Smooth muscle cell (in vitro differentiated cells): ENCODE results near the gene HGFAC. TPM values are rescaled to one million over a fixed set of nuclear protein-coding genes. Genes with fewer than 3 reads are reported as not detected.

Experiments used
- DNase-seq: peaks from one replicate; lab custom pipeline; 2025; ENCODE audit not compliant: unreplicated experiment; lab: John Stamatoyannopoulos, UW
- H2AFZ ChIP-seq: fragments of 200-600 bp; sonication (generic); 2 replicates; pipeline ENCODE4 v1.6.0; 2016; ENCODE audit warnings: antibody characterized with exemption, low read depth, mild to moderate bottlenecking
- H3F3A ChIP-seq: fragments of 200-600 bp; sonication (generic); 2 replicates; pipeline ENCODE4 v1.6.0; 2017; ENCODE audit warnings: antibody characterized with exemption, low read depth
- H3K27ac ChIP-seq: fragments of 200-600 bp; sonication (generic); 2 replicates; pipeline ENCODE4 v1.5.1; 2016; ENCODE audit warnings: low read depth, mild to moderate bottlenecking
- H3K27me3 ChIP-seq: fragments of 200-600 bp; sonication (generic); 2 replicates; pipeline ENCODE4 v1.6.1; 2016; ENCODE audit warnings: low read depth, mild to moderate bottlenecking
- H3K36me3 ChIP-seq: fragments of 200-600 bp; sonication (generic); 2 replicates; pipeline ENCODE4 v1.5.1; 2016; ENCODE audit warnings: low read depth
- H3K4me1 ChIP-seq: fragments of 200-600 bp; sonication (generic); 2 replicates; pipeline ENCODE4 v1.5.1; 2016; ENCODE audit warnings: low read depth
- H3K4me2 ChIP-seq: fragments of 200-600 bp; sonication (generic); 2 replicates; pipeline ENCODE4 v1.6.0; 2016; ENCODE audit warnings: mild to moderate bottlenecking
- H3K4me3 ChIP-seq: fragments of 200-600 bp; sonication (generic); 2 replicates; pipeline ENCODE4 v1.5.1; 2016; ENCODE audit warnings: mild to moderate bottlenecking
- H3K79me2 ChIP-seq: fragments of 200-600 bp; sonication (generic); 2 replicates; pipeline ENCODE4 v1.6.0; 2016; ENCODE audit warnings: low read depth, mild to moderate bottlenecking
- H3K9ac ChIP-seq: fragments of 200-600 bp; sonication (generic); 2 replicates; pipeline ENCODE4 v1.6.0; 2016; ENCODE audit warnings: low read depth
- H3K9me3 ChIP-seq: fragments of 200-600 bp; sonication (generic); replicated peaks from 2 replicates; pipeline ENCODE4 v1.5.1; 2016; ENCODE audit warnings: low read depth
- H4K20me1 ChIP-seq: fragments of 200-600 bp; sonication (generic); 2 replicates; pipeline ENCODE4 v1.6.0; 2016; ENCODE audit warnings: low read depth
- CTCF ChIP-seq: fragments of 200-600 bp; sonication (generic); IDR thresholded peaks from 2 replicates; pipeline ENCODE4 v1.5.1; 2017; ENCODE audit warnings: borderline replicate concordance, mild to moderate bottlenecking, antibody characterized with exemption; ENCODE audit not compliant: insufficient read depth, poor library complexity, severe bottlenecking
- WGBS: methylation state at CpG from one replicate; pipeline ENCODE4 v1.1.7; 2016; ENCODE audit warnings: low lambda C conversion rate; 5-methylcytosine and 5-hydroxymethylcytosine counted together
- polyA plus RNA-seq: library from polyadenylated mRNA; unstranded; fragments of >200 nt; fragmentation: Nextera tagmentation; extraction: Ambion mirVana; gene quantifications from 2 replicates; pipeline ENCODE4 v1.2.1, GENCODE V29; 2016
- total RNA-seq: library from RNA; depleted of rRNA; stranded (reverse); fragments of >200 nt; gene quantifications from 2 replicates; pipeline ENCODE4 v1.2.3, GENCODE V29; 2014

Gene HGFAC
- total and polyA plus RNA-seq, 2 experiments from 2014 or later = 0.58 TPM; not detected in 1

DNA sequence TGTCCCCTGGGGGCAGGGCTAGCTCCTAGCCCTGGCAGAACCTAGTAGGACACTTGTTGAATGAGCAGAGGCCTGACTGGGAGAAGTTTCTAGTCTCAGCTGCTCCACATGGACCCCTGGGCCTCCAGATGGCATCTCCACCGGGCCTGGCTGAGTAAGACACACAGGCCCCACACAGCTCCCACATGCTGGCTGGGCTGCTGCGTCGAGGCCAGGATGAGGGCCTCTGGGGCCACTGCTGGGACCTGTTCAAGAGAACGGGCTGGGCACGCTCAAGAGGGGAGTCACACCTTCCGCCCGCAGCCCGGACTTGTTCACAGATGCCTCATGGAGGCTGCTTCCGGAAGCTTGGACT, 4.2 kb upstream of the HGFAC start:
- Histone ChIP-seq H3K27me3 (no peaks in the 10 kb centered on the region), H4K20me1 (no peaks in the 10 kb centered on the region), H2AFZ (no peak overlapping the region), H3K4me3 (no peak overlapping the region), H3K9ac (no peak overlapping the region), H3K9me3 (no peaks in the 10 kb centered on the region), H3K36me3 (no peaks in the 10 kb centered on the region), H3K4me2 (no peak overlapping the region), H3K79me2 (no peaks in the 10 kb centered on the region), H3K27ac (no peak overlapping the region), H3F3A (no peaks in the 10 kb centered on the region), H3K4me1 (no peaks in the 10 kb centered on the region)
- no peak for TF ChIP-seq CTCF
- WGBS = 85% methylated on average over 9 of the region's 9 CpGs
- DNase-seq = no peak

- Histone ChIP-seq H3K4me2 (no peak overlapping the region), H3F3A (no peaks in the 10 kb centered on the region), H4K20me1 (no peaks in the 10 kb centered on the region), H3K36me3 (no peaks in the 10 kb centered on the region), H2AFZ (no peak overlapping the region), H3K4me3 (no peak overlapping the region), H3K79me2 (no peaks in the 10 kb centered on the region), H3K9ac (no peak overlapping the region), H3K27ac (no peak overlapping the region), H3K4me1 (no peaks in the 10 kb centered on the region), H3K9me3 (no peaks in the 10 kb centered on the region), H3K27me3 (no peaks in the 10 kb centered on the region)
- no peak for TF ChIP-seq CTCF
- DNase-seq = no peak
- 93% methylated on average over 24 of the region's 28 CpGs for WGBS
Measured at GRCh38 chr4:3437998-3438846, 3.5 kb upstream of the HGFAC start.

DNA sequence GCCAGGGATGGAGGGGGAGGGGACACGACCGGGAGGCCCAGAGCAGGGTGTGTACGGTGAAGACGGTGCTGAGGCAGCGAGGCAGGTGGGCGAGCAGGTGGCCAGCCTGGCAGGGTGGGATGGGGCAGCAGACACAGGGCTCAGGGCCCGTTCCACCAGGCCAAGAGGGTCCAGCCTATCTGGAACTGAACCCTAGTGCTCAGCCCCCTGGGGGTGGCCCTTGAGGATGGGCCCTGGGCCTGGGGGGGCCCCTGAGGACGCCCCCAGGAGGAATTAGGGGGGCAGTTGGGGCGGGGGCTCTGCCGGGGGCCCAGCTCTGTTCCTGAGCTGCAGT, 3.0 kb upstream of the HGFAC start:
- DNase-seq = no peak

More for the DNA sequence above, 3.0 kb upstream of the HGFAC start:
- Histone ChIP-seq H2AFZ (no peak overlapping the region), H3K79me2 (no peaks in the 10 kb centered on the region), H4K20me1 (no peaks in the 10 kb centered on the region), H3K9ac (no peak overlapping the region), H3K9me3 (no peaks in the 10 kb centered on the region), H3K36me3 (no peaks in the 10 kb centered on the region), H3F3A (no peaks in the 10 kb centered on the region), H3K27me3 (no peaks in the 10 kb centered on the region), H3K27ac (no peak overlapping the region), H3K4me1 (no peaks in the 10 kb centered on the region), H3K4me2 (no peak overlapping the region), H3K4me3 (no peak overlapping the region)
- no peak for TF ChIP-seq CTCF
- WGBS = 90% methylated on average over 8 of the region's 10 CpGs
